Measurements from ENCODE around the gene DBNL. TPM values are rescaled to one million over a fixed set of nuclear protein-coding genes. Genes with fewer than 3 reads are reported as not detected.

Gene DBNL
- total and polyA plus RNA-seq, 5 experiments from 2014 or later = 180 to 222 (median 192) TPM

Small RNA genes lying within 50 kb of the gene (microRNA-seq; reads per million reads assigned to microRNA genes)
- gene MIR6837 (ENCODE audit: borderline microRNAs expressed) (1.0 reads per million), gene MIR6838 (ENCODE audit: borderline microRNAs expressed) (1.7 reads per million)

Other genes starting within 250 kb of the DBNL start
- 10 to 100 TPM; 58.0 to 64.6 TPM for gene MRPS24, start 175.2 kb upstream of the DBNL start, total RNA-seq
- 100 to 1,000 TPM; 133 to 152 (median 142) TPM for gene MRPS24, start 175.2 kb upstream of the DBNL start, polyA plus RNA-seq
- 10 to 100 TPM; 27.9 to 34.0 TPM for gene URGCP, start 138.1 kb upstream of the DBNL start, total RNA-seq
- 10 to 100 TPM; 20.1 to 34.2 (median 21.8) TPM for gene URGCP, start 138.1 kb upstream of the DBNL start, polyA plus RNA-seq
- gene UBE2D4, start 118.3 kb upstream of the DBNL start, total RNA-seq = 1 to 10 TPM; 6.7 to 7.0 TPM
- gene UBE2D4, start 118.3 kb upstream of the DBNL start, polyA plus RNA-seq = 10 to 100 TPM in 2 of 3 donors, 1 to 10 TPM in 1; 9.3 to 17.6 (median 10.8) TPM
- gene SPDYE1, start 46.8 kb upstream of the DBNL start, total RNA-seq = not detected
- gene SPDYE1, start 46.8 kb upstream of the DBNL start, polyA plus RNA-seq = under 1 TPM in 2 of 3 donors, not detected in 1; 0.12 to 0.14 TPM
- gene PGAM2, start 20.9 kb downstream of the DBNL start, total RNA-seq = 1 to 10 TPM; 3.3 to 3.9 TPM
- not detected for gene PGAM2, start 20.9 kb downstream of the DBNL start, polyA plus RNA-seq
- gene POLM, start 37.8 kb downstream of the DBNL start, total RNA-seq = 100 to 1,000 TPM in 1 of 2 experiments, 10 to 100 TPM in 1; 96.4 to 106 TPM
- 10 to 100 TPM; 11.1 to 24.8 (median 15.0) TPM for gene POLM, start 37.8 kb downstream of the DBNL start, polyA plus RNA-seq
- 10 to 100 TPM; 37.1 to 38.5 TPM for gene AEBP1, start 59.6 kb downstream of the DBNL start, total RNA-seq
- 10 to 100 TPM in 1 of 3 donors, 1 to 10 TPM in 2; 2.4 to 10.4 (median 4.2) TPM for gene AEBP1, start 59.6 kb downstream of the DBNL start, polyA plus RNA-seq
- gene POLD2, start 78.8 kb downstream of the DBNL start, total RNA-seq = 10 to 100 TPM; 70.5 to 72.4 TPM
- gene POLD2, start 78.8 kb downstream of the DBNL start, polyA plus RNA-seq = 100 to 1,000 TPM in 1 of 3 donors, 10 to 100 TPM in 2; 64.3 to 102 (median 89.4) TPM
- gene MYL7, start 96.6 kb downstream of the DBNL start, total RNA-seq = not detected
- gene MYL7, start 96.6 kb downstream of the DBNL start, polyA plus RNA-seq = not detected
- gene GCK, start 144.7 kb downstream of the DBNL start, total RNA-seq = 1 to 10 TPM in 1 of 2 experiments, under 1 TPM in 1; 0.58 to 1.2 TPM
- gene GCK, start 144.7 kb downstream of the DBNL start, polyA plus RNA-seq = 1 to 10 TPM in 2 of 3 donors, under 1 TPM in 1; 0.62 to 4.8 (median 1.2) TPM
- gene YKT6, start 156.3 kb downstream of the DBNL start, total RNA-seq = 10 to 100 TPM; 64.8 to 66.7 TPM
- 10 to 100 TPM; 31.6 to 37.0 (median 34.2) TPM for gene YKT6, start 156.3 kb downstream of the DBNL start, polyA plus RNA-seq

Measured in naive thymus-derived CD8-positive, alpha-beta T cell (primary cell).